Measurements from ENCODE around the gene EHMT1.

The EHMT1 gene

GRCh38 chr9:137814841-137815240 is 196.0 kb downstream of the EHMT1 start:
- no peak overlapping the region for H2AFZ ChIP-seq (ENCODE audit: low read depth, low read length)
- H3K4me1 ChIP-seq (ENCODE audit: insufficient read depth, low read length) = no peaks in the 10 kb centered on the region
- peaks cover 73% of the 10 kb centered on the region for H3K36me3 ChIP-seq (ENCODE audit: insufficient read depth, low read length)
- no peak overlapping the region for H3K4me3 ChIP-seq (ENCODE audit: low read length)
- no peaks in the 10 kb centered on the region for H3K27me3 ChIP-seq (ENCODE audit: insufficient read depth, low read length)
- H3K9me3 ChIP-seq (ENCODE audit: low read length) = peaks cover 35% of the 10 kb centered on the region

- Histone ChIP-seq H3K36me3 (ENCODE audit: insufficient read depth, low read length) (peaks cover 80% of the 10 kb centered on the region), H3K4me1 (ENCODE audit: insufficient read depth, low read length) (no peaks in the 10 kb centered on the region), H3K4me3 (ENCODE audit: low read length) (no peak overlapping the region), H2AFZ (ENCODE audit: low read depth, low read length) (no peak overlapping the region), H3K9me3 (ENCODE audit: low read length) (peaks cover 38% of the 10 kb centered on the region), H3K27me3 (ENCODE audit: insufficient read depth, low read length) (no peaks in the 10 kb centered on the region)
Observed at GRCh38 chr9:137815256-137816255, 196.8 kb downstream of the EHMT1 start.

DNA sequence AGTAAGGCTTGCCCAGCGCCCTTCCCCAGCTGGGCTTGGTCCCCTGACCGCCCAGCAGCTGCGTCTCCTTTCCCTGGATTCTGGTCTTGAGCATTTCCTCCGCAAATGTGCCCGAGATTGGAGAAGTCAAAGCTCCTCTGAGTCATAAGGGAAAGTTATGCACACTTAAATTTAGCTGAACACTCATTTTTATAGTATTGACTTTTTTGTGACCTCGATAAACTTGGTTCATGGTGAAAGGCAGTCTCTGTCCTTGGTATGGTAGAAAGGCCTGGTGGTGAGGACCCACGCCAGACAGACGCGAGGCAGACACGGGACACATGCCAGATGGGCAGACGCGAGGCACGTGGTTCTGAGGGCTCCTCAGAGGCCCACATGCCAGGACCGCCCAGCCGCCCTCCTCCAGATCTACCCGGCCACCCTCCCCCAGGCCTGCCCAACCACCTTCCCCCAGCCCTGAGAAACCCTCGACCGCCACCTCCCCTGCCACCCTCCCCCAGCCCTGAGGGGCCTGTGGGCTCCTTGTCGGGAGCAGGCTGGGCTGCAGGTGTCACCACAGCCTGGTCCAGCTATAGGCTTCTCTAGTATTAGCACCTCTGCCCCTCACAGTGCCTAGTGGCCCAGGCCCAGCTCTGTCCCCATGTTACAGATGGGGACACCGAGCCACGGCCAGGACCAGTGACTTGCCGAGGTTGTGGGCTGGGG is 197.9 kb downstream of the EHMT1 start:
- H3K36me3 ChIP-seq (ENCODE audit: insufficient read depth, low read length) = peaks cover 77% of the 10 kb centered on the region
- H3K9me3 ChIP-seq (ENCODE audit: low read length) = peaks cover 38% of the 10 kb centered on the region
- H3K4me3 ChIP-seq (ENCODE audit: low read length) = no peak overlapping the region
- no peaks in the 10 kb centered on the region for H3K27me3 ChIP-seq (ENCODE audit: insufficient read depth, low read length)
- H2AFZ ChIP-seq (ENCODE audit: low read depth, low read length) = no peak overlapping the region
- no peaks in the 10 kb centered on the region for H3K4me1 ChIP-seq (ENCODE audit: insufficient read depth, low read length)

- no peaks in the 10 kb centered on the region for H3K4me1 ChIP-seq (ENCODE audit: insufficient read depth, low read length)
- H3K4me3 ChIP-seq (ENCODE audit: low read length) = no peak overlapping the region
- no peaks in the 10 kb centered on the region for H3K27me3 ChIP-seq (ENCODE audit: insufficient read depth, low read length)
- H3K36me3 ChIP-seq (ENCODE audit: insufficient read depth, low read length) = peaks cover 73% of the 10 kb centered on the region
- H2AFZ ChIP-seq (ENCODE audit: low read depth, low read length) = no peak overlapping the region
- H3K9me3 ChIP-seq (ENCODE audit: low read length) = peaks cover 41% of the 10 kb centered on the region
Observed at GRCh38 chr9:137817236-137818200, 198.7 kb downstream of the EHMT1 start.

DNA sequence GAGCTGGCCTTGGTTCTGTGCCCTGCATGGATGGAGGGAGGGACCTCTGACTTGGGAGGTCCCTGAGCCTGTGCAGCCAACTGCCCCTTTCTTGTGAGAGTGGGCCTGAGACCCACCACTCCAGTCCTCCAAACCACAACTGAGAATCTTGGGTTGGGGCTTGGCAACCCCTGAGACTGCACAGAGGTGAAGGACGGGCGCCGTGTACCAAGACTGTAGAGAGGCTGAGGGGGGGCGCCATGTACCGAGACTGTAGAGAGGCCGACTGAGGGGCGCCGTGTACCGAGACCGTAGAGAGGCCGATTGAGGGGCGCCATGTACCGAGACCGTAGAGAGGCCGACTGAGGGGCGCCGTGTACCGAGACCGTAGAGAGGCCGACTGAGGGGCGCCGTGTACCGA is 199.5 kb downstream of the EHMT1 start:
- H3K27me3 ChIP-seq (ENCODE audit: insufficient read depth, low read length) = no peaks in the 10 kb centered on the region
- no peaks in the 10 kb centered on the region for H3K4me1 ChIP-seq (ENCODE audit: insufficient read depth, low read length)
- H3K4me3 ChIP-seq (ENCODE audit: low read length) = no peak overlapping the region
- H3K36me3 ChIP-seq (ENCODE audit: insufficient read depth, low read length) = peaks cover 65% of the 10 kb centered on the region
- peaks cover 41% of the 10 kb centered on the region for H3K9me3 ChIP-seq (ENCODE audit: low read length)
- no peak overlapping the region for H2AFZ ChIP-seq (ENCODE audit: low read depth, low read length)

DNA sequence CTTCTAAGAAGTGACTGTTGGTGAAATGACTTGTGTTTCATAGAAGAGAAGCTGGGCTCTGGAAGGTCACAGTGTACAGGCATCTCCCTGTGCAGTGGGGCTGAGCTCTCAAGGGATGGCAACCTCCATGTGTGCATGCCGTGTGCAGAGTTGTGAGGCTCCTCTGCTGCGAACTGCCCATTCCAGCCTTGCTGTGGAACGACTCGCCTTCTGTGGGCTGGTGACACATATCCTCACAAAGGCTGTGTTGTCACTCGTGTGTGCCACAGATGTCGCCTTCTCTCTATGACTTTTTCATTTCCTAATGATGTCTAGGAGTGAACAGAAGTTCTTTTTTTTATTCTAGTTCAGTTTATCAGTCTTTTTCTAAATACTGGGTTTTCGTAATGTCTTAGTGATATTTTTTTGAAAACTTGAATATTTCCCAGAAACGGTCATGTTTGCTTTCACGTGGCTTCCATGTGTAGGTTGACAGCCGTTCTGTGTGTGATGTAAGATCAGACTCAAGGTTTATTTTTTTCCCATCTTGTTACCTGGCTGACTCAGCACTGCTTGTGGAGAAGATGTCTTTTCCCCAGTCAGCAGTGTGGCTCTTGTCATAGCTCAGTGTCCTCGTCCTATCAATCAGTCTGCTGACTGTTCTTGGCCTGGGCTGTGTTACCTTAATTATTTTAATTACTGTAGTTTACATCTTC is 201.5 kb downstream of the EHMT1 start:
- Histone ChIP-seq H3K36me3 (ENCODE audit: insufficient read depth, low read length) (peaks cover 52% of the 10 kb centered on the region), H3K4me3 (ENCODE audit: low read length) (no peak overlapping the region), H3K9me3 (ENCODE audit: low read length) (peaks cover 32% of the 10 kb centered on the region), H3K27me3 (ENCODE audit: insufficient read depth, low read length) (no peaks in the 10 kb centered on the region), H2AFZ (ENCODE audit: low read depth, low read length) (no peak overlapping the region), H3K4me1 (ENCODE audit: insufficient read depth, low read length) (peaks cover 10% of the 10 kb centered on the region)

- H3K36me3 ChIP-seq (ENCODE audit: insufficient read depth, low read length) = peaks cover 38% of the 10 kb centered on the region
- no peak overlapping the region for H3K4me3 ChIP-seq (ENCODE audit: low read length)
- peaks cover 22% of the 10 kb centered on the region for H3K9me3 ChIP-seq (ENCODE audit: low read length)
- H3K27me3 ChIP-seq (ENCODE audit: insufficient read depth, low read length) = no peaks in the 10 kb centered on the region
- peaks cover 10% of the 10 kb centered on the region for H3K4me1 ChIP-seq (ENCODE audit: insufficient read depth, low read length)
- no peak overlapping the region for H2AFZ ChIP-seq (ENCODE audit: low read depth, low read length)
Observed at GRCh38 chr9:137823986-137824771, 205.4 kb downstream of the EHMT1 start.

DNA sequence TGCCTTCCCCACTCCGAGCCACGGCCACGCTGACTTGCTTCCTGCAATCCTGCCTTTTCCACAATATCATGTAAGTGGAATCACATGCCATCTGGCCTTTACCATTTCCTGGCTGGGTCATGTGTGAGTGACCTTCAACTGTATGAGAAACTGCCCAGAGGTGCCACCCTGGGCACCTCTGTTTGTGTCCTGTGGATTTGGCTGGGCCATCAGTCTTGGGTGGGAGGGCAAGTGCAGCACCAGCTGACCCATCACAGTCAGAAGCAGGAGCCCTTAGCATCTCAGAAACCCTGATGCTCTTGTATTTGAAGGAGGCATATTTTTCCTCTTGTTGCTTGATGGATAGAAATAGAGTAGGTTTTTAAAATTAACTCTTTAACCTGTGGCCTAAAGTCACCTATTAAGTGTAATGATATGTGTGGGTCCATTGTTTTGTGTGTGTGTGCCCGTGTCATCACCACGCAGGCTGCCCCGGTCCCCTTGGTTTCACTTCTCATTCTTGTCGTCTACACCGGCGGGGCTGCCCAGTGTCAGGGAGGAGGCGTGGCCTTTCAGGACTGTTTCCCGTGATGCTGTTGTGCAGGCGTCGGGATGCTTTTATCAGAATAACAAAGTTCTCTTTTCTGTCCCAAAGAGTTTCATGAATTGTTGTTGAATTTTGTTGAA is 206.7 kb downstream of the EHMT1 start:
- H3K36me3 ChIP-seq (ENCODE audit: insufficient read depth, low read length) = peaks cover 35% of the 10 kb centered on the region

GRCh38 chr9:137827908-137828526 is 209.2 kb downstream of the EHMT1 start:
- Histone ChIP-seq H3K9me3 (ENCODE audit: low read length) (peaks cover 19% of the 10 kb centered on the region), H3K4me1 (ENCODE audit: insufficient read depth, low read length) (peaks cover 10% of the 10 kb centered on the region), H3K36me3 (ENCODE audit: insufficient read depth, low read length) (peaks cover 42% of the 10 kb centered on the region)

More for the DNA sequence above, 206.7 kb downstream of the EHMT1 start:
- H3K4me3 ChIP-seq (ENCODE audit: low read length) = no peak overlapping the region
- peaks cover 19% of the 10 kb centered on the region for H3K9me3 ChIP-seq (ENCODE audit: low read length)
- H3K4me1 ChIP-seq (ENCODE audit: insufficient read depth, low read length) = peaks cover 10% of the 10 kb centered on the region
- H3K27me3 ChIP-seq (ENCODE audit: insufficient read depth, low read length) = no peaks in the 10 kb centered on the region
- H2AFZ ChIP-seq (ENCODE audit: low read depth, low read length) = no peak overlapping the region

GRCh38 chr9:137828527-137829259 is 209.9 kb downstream of the EHMT1 start:
- Histone ChIP-seq H3K27me3 (ENCODE audit: insufficient read depth, low read length) (no peaks in the 10 kb centered on the region), H3K36me3 (ENCODE audit: insufficient read depth, low read length) (peaks cover 48% of the 10 kb centered on the region), H2AFZ (ENCODE audit: low read depth, low read length) (no peak overlapping the region), H3K4me1 (ENCODE audit: insufficient read depth, low read length) (peaks cover 10% of the 10 kb centered on the region), H3K4me3 (ENCODE audit: low read length) (no peak overlapping the region), H3K9me3 (ENCODE audit: low read length) (peaks cover 23% of the 10 kb centered on the region)

More at GRCh38 chr9:137827908-137828526, 209.2 kb downstream of the EHMT1 start:
- H2AFZ ChIP-seq (ENCODE audit: low read depth, low read length) = no peak overlapping the region
- H3K4me3 ChIP-seq (ENCODE audit: low read length) = no peak overlapping the region
- H3K27me3 ChIP-seq (ENCODE audit: insufficient read depth, low read length) = no peaks in the 10 kb centered on the region
